Astrocyte of the spinal cord (primary cell): ENCODE results near the gene TMEM236.

ENCODE experiments used
- DNase-seq: peaks from one replicate; pipeline ENCODE4 v3.0.0; 2011; ENCODE audit warnings: low read depth, low spot score
- H3K4me3 ChIP-seq: 2 replicates; pipeline ENCODE4 v1.5.1; 2011; ENCODE audit warnings: low read depth, mild to moderate bottlenecking, low read length, moderate library complexity
- CTCF ChIP-seq: IDR thresholded peaks from 2 replicates; pipeline ENCODE4 v1.5.1; 2012; ENCODE audit warnings: low read depth, mild to moderate bottlenecking, low read length, inconsistent platforms
- in situ Hi-C: cut with HindIII; loops from 2 replicates; pipeline ENCODE4 v1.10.0; 2017; ENCODE audit warnings: low sequenced_read_pairs

The TMEM236 gene

DNA sequence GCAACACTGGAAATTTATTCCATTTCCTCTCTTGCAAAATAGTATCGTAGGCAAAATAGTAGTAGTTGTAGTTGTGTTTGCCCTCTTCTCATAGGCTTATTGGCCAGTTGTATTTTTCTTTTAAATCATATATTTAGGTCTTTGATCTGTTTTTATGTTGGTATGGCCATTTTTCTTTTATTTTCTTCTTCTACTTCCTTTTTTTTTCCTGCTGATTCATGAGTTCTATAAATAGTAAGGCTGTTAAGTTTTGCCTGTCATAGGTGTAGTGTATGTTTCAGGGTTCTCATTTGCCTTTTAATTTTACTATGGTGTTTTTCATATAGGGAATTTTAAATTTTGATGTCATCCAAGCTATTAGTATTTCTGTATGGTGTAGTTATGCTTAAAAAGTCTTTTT lies 31.8 kb downstream of the TMEM236 start:
- TF ChIP-seq CTCF: no peak
- no peak for DNase-seq
- in situ Hi-C loops: no loop called here
- no peak overlapping the region for H3K4me3 ChIP-seq

DNA sequence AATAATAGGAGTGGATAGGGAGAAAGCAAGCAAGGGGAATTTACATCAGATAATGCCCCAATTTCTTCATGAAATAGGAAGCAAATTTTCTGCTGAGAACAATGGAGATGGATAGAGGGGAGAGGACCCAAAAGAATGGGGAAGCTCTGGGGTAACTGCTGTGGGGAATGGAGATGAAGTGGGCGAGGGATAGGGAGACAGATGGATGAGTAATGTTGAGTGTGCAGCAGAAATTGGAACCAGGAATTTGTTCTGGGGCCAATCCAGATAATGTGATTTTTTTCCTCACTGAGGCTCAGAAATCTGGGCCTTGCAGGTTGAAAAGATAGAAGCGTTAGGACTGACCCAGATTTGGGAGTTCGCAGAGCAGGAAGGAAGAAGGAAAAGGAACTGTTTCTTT lies 32.7 kb downstream of the TMEM236 start:
- DNase-seq: peak; percentile 22
- in situ Hi-C loops: no loop called here
- TF ChIP-seq CTCF: no peak
- no peak overlapping the region for H3K4me3 ChIP-seq

- no peak for TF ChIP-seq CTCF
Measured at GRCh38 chr10:17785276-17785930, 33.4 kb downstream of the TMEM236 start.

DNA sequence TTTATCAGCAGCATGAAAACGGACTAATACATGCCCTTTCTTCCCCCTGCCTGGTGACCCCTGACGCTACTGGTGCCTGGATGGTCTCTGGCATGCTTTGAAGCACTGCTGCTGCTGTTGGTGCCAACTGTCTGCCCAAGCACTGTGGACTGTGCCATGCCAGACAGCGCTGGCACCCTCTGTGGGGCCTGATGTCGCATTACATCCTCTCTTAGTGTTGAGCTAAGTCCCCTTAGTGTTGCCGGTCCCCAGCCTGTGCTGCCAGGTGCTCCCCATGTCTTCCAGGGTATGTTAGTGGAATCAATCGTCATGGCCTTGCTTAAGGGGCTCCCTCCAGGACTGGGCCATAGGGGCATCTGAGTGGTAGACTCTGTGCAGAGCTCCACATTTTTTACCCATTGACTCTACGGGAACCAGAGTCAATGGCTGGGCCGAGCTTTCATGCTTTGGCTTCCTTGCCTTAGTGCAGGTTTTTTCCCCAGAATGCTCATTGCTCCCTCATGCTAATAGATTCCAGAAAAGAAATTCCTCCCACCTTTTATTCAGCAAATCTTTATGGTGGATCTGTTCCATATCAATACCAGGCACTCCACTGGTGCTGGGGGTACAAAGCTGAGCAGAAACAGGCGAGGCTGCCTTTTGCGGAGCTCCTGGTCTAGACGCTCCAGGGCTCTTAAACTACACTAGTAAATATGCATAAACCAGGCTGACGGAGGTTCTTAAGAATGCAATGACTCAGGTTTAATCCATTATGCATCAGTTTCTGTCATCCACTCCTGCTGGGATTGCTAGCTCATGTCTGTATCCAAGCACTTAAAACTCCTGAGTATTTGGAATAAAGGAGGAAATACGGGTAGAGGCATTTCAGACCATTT lies 35.3 kb downstream of the TMEM236 start:
- H3K4me3 ChIP-seq: no peak overlapping the region
- in situ Hi-C loops: no loop called here
- TF ChIP-seq CTCF: no peak
- DNase-seq: peak; percentile 96

More at GRCh38 chr10:17785276-17785930, 33.4 kb downstream of the TMEM236 start:
- DNase-seq: no peak
- in situ Hi-C loops: no loop called here
- H3K4me3 ChIP-seq: no peak overlapping the region

- no peak overlapping the region for H3K4me3 ChIP-seq
- no peak for DNase-seq
- in situ Hi-C loops: no loop called here
- TF ChIP-seq CTCF: no peak
Measured at GRCh38 chr10:17788646-17789045, 36.6 kb downstream of the TMEM236 start.

GRCh38 chr10:17789396-17789795 lies 37.4 kb downstream of the TMEM236 start:
- in situ Hi-C loops: no loop called here
- DNase-seq: no peak
- no peak overlapping the region for H3K4me3 ChIP-seq
- TF ChIP-seq CTCF: no peak
